PC-9 (cell line): ENCODE data around the gene TIMM21. TPM values are rescaled to one million over a fixed set of nuclear protein-coding genes. Genes with fewer than 3 reads are reported as not detected.

Experiments
- Bru-seq: library from RNA; stranded (reverse); fragments of 400-500 nt; gene quantifications from one replicate; lab custom pipeline; 2021; lab: Mats Ljungman, UMichigan
- BruChase-seq, 2 experiments: library from RNA; stranded (reverse); fragments of 400-500 nt; gene quantifications; one replicate each; lab custom pipeline; 2021; lab: Mats Ljungman, UMichigan
- BruUV-seq: library from RNA; stranded (reverse); fragments of 400-500 nt; replicated peaks from 2 replicates; lab custom pipeline; 2021; lab: Mats Ljungman, UMichigan
- CTCF ChIA-PET: fragments of 300-600 bp; sonication (Branson Sonifier 250); formaldehyde crosslinking; loops from one replicate; lab custom pipeline; 2022; ENCODE audit warnings: antibody characterized with exemption; lab: Charles Lee
- POLR2A ChIA-PET: fragments of 300-600 bp; sonication (Branson Sonifier 250); formaldehyde crosslinking; loops from one replicate; lab custom pipeline; 2022; ENCODE audit warnings: antibody characterized with exemption; ENCODE audit not compliant: unreplicated experiment; lab: Charles Lee
- DNase-seq, 2 experiments: peaks; one replicate each; pipeline versions ENCODE4 v3.0.0 to v3.0.0-alpha.2; 2015 to 2022; ENCODE audit warnings: mixed read lengths in 1 of 2
- H2AFZ ChIP-seq: fragments of 200-600 bp; sonication (generic); 2 replicates; pipeline ENCODE4 v1.8.1; 2017; ENCODE audit warnings: antibody characterized with exemption
- H3F3A ChIP-seq: fragments of 200-600 bp; sonication (generic); 2 replicates; pipeline ENCODE4 v1.8.1; 2017; ENCODE audit warnings: antibody characterized with exemption, mild to moderate bottlenecking, low read depth; ENCODE audit not compliant: insufficient read depth
- H3K27ac ChIP-seq: fragments of 200-600 bp; sonication (generic); 2 replicates; pipeline ENCODE4 v1.6.1; 2016; ENCODE audit warnings: mixed run types
- H3K27me3 ChIP-seq: fragments of 200-600 bp; sonication (generic); 2 replicates; pipeline ENCODE4 v1.6.1; 2016; ENCODE audit warnings: low read depth, mixed run types; ENCODE audit not compliant: insufficient read depth
- H3K36me3 ChIP-seq: fragments of 200-600 bp; sonication (generic); 2 replicates; pipeline ENCODE4 v1.6.1; 2016; ENCODE audit warnings: low read depth, mixed run types
- H3K4me1 ChIP-seq: fragments of 200-600 bp; sonication (generic); replicated peaks from 2 replicates; pipeline ENCODE4 v1.6.1; 2016; ENCODE audit warnings: mixed run types; ENCODE audit not compliant: insufficient read depth
- H3K4me2 ChIP-seq: fragments of 200-600 bp; sonication (generic); 2 replicates; pipeline ENCODE4 v1.6.1; 2017; ENCODE audit warnings: mixed run types
- H3K4me3 ChIP-seq: fragments of 200-600 bp; sonication (generic); 2 replicates; pipeline ENCODE4 v1.6.1; 2016; ENCODE audit warnings: mixed run types
- H3K79me2 ChIP-seq: fragments of 200-600 bp; sonication (generic); 2 replicates; pipeline ENCODE4 v1.6.1; 2017; ENCODE audit warnings: low read depth, mixed run types
- H3K9me2 ChIP-seq: fragments of 200-600 bp; sonication (generic); 2 replicates; pipeline ENCODE4 v1.8.1; 2017; ENCODE audit warnings: mild to moderate bottlenecking; ENCODE audit not compliant: insufficient read depth
- H3K9me3 ChIP-seq: fragments of 200-600 bp; sonication (generic); 2 replicates; pipeline ENCODE4 v1.8.1; 2016; ENCODE audit warnings: low read depth; ENCODE audit not compliant: insufficient read depth
- H4K20me1 ChIP-seq: fragments of 200-600 bp; sonication (generic); 2 replicates; pipeline ENCODE4 v1.8.1; 2017; ENCODE audit not compliant: insufficient read depth
- EZH2 ChIP-seq: fragments of 200-600 bp; sonication (generic); IDR thresholded peaks from 2 replicates; pipeline ENCODE4 v1.8.0; 2017; ENCODE audit warnings: antibody characterized with exemption, low read depth
- intact Hi-C: fragments of 100-400 bp; cut with micrococcal nuclease; formaldehyde crosslinking; loops from one replicate; pipeline ENCODE4 v1.10.0; 2022; ENCODE audit not compliant: unreplicated experiment
- long read RNA-seq: library from polyadenylated mRNA; stranded (forward); transcript quantifications from one replicate; pipeline ENCODE4 v2.0.0, GENCODE V29; 2022
- total RNA-seq: library from RNA; stranded (reverse); gene quantifications from 2 replicates; pipeline ENCODE4 v1.2.3, GENCODE V29; 2021
- TF ChIP-seq, protein P1 (sequence below): fragments of 200-600 bp; sonication (generic); conservative IDR thresholded peaks from 2 replicates; pipeline ENCODE4 v1.6.1; 2017; ENCODE audit warnings: mixed run types, antibody characterized with exemption, mild to moderate bottlenecking, moderate library complexity

TIMM21 gene, protein sequence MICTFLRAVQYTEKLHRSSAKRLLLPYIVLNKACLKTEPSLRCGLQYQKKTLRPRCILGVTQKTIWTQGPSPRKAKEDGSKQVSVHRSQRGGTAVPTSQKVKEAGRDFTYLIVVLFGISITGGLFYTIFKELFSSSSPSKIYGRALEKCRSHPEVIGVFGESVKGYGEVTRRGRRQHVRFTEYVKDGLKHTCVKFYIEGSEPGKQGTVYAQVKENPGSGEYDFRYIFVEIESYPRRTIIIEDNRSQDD
- total RNA-seq: 17.9 and 32.6 TPM in 2 replicates
- percentile 77 among the genes with signal in this experiment for Bru-seq, nascent RNA
- percentile 81 among the genes with signal in this experiment for BruChase-seq, experiment 1, labeled RNA remaining after a 2-hour chase
- percentile 87 among the genes with signal in this experiment for BruChase-seq, experiment 2, labeled RNA remaining after a 6-hour chase
- long read RNA-seq, transcript TIMM21-201 (6 exons, 3,095 nt): major isoform, 55 of 71 reads
- long read RNA-seq, partial matches to known transcripts: 5 of 71 reads
- long read RNA-seq, other reads (novel, unspliced or antisense): 9 of 71 reads

DNA sequence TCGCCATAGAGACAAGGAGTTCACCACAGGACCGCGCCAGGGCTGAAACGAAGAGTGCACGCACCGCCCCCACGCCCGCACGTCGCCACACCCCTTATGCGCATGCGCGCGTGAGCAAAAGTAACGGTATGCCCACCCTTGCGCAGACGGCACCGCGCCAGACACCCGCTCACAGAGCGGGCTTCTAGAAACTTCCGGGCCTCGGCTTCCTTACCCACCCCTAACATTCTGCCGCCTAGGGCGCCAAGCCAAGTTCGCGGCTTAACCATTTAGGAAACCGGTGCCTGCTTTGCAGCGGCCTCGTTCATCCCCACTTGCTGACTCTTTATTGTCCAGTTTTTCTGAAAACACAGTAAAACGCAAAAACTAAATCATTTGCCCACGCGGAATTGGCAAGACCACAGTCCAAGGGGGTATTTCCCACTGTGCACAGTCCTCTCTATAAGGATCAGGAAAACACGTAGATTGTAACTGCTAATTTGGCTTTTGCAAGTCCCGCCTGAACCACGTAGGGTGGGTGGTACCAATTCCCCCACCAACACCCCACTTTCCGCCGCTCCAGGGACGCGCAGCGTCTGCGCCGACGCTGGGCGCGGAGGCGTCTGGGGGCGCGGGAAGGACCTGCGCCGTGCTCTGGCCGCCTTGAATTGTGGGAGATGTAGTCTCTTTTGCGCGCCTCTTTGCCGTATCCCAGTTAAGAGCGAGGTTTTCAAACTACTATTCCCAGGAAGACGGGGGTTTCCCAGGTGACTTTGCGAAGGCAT lies at the start of gene TIMM21, which contains the start of gene FBXO15:
Gene TIMM21, plus strand, starts transcription at position 745 of the 764 bp plus-strand sequence. CDS start 286 bp downstream, outside the sequence.
Gene FBXO15, minus strand, starts transcription at position 56 of the 764 bp plus-strand sequence. Its CDS starts 49 bp downstream, at position 7.
- Histone ChIP-seq H3K36me3 (0 out of 2 replicates have a peak, but pooled peaks cover 7% of the 10 kb centered on the region), H3F3A (peaks cover 12% of the 10 kb centered on the region; the same call in 1 of the 2 replicates), H3K4me2 (peak within 1 kb of the TSS; percentile 92), H2AFZ (peak within 1 kb of the TSS; percentile 99), H3K27me3 (no peaks in the 10 kb centered on the region), H3K9me3 (no peaks in the 10 kb centered on the region), H4K20me1 (no peaks in the 10 kb centered on the region), H3K4me3 (peak within 1 kb of the TSS; percentile 80), H3K9me2 (no peaks in the 10 kb centered on the region), H3K27ac (peak within 1 kb of the TSS; percentile 14; the same call in 1 of the 2 replicates), H3K79me2 (peaks cover 45% of the 10 kb centered on the region), H3K4me1 (peaks cover 16% of the 10 kb centered on the region)
- DNase-seq: peak; percentile 90 to 93
- BruUV-seq: no TSS peak
- intact Hi-C loops: loop anchor here (1.0 to 5.0 kb wide), 3 partner anchors 37 to 349 kb away; partner anchors contain the start of genes CNDP2 and CYB5A
- ChIA-PET CTCF (interaction anchor here (0.7 kb wide), 1 partner anchor 28 kb away, joined by 10 read pairs; no protein-coding TSS in a partner anchor), POLR2A (no interaction called here)
- TF ChIP-seq, protein P1, sequence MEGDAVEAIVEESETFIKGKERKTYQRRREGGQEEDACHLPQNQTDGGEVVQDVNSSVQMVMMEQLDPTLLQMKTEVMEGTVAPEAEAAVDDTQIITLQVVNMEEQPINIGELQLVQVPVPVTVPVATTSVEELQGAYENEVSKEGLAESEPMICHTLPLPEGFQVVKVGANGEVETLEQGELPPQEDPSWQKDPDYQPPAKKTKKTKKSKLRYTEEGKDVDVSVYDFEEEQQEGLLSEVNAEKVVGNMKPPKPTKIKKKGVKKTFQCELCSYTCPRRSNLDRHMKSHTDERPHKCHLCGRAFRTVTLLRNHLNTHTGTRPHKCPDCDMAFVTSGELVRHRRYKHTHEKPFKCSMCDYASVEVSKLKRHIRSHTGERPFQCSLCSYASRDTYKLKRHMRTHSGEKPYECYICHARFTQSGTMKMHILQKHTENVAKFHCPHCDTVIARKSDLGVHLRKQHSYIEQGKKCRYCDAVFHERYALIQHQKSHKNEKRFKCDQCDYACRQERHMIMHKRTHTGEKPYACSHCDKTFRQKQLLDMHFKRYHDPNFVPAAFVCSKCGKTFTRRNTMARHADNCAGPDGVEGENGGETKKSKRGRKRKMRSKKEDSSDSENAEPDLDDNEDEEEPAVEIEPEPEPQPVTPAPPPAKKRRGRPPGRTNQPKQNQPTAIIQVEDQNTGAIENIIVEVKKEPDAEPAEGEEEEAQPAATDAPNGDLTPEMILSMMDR: no peak
- no peak for TF ChIP-seq EZH2

DNA sequence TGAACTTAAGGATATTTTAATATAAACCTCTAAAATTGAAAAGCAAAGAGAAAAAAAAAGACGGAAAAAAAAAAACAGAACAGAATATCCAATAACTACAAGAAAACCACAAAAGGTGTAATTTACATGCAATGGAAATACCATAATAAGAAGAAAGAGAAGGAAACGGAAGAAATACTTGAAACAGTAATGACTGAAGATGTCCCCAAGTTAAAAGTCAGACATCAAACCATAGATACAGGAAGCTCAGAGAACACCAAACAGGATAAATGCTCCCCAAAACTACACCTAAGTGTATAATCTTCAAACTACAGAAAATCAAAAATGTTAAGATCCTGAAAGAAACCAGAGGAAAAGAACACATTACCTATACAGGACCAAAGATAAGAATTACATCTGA lies 39.9 kb upstream of the TIMM21 start:
- no peaks in the 10 kb centered on the region for H3K9me3 ChIP-seq
- H3K27ac ChIP-seq: no peak overlapping the region
- no peaks in the 10 kb centered on the region for H3F3A ChIP-seq
- H4K20me1 ChIP-seq: no peaks in the 10 kb centered on the region
- no peak overlapping the region for H3K4me2 ChIP-seq
- no peaks in the 10 kb centered on the region for H3K9me2 ChIP-seq
- intact Hi-C loops: no loop called here
- H3K79me2 ChIP-seq: no peaks in the 10 kb centered on the region
- ChIA-PET POLR2A (no interaction called here), CTCF (no interaction called here)
- BruUV-seq: no TSS peak
- DNase-seq: no peak
- no peak overlapping the region for H3K4me3 ChIP-seq
- H3K27me3 ChIP-seq: no peaks in the 10 kb centered on the region
- TF ChIP-seq, protein P1: no peak
- no peak for TF ChIP-seq EZH2
- H2AFZ ChIP-seq: no peak overlapping the region
- H3K4me1 ChIP-seq: no peaks in the 10 kb centered on the region
- no peaks in the 10 kb centered on the region for H3K36me3 ChIP-seq

DNA sequence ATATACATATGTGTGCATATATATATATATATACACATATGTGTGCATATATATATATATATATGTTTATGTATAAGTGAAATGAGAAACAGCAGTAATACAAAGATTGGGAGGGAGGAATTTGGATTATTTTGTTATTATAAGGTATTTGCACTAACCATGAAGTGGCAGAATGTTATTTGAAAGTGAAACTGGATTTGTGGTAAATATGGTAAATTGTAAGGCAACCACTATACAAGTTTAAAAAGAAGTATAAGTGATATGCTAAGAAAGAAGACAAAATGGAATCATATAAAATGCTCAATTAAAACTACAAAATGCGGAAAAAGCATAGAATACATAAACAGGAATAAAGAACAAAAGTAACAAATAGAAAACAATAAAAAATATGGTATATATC lies 38.2 kb upstream of the TIMM21 start:
- H3F3A ChIP-seq: no peaks in the 10 kb centered on the region
- no peak overlapping the region for H3K27ac ChIP-seq
- no peaks in the 10 kb centered on the region for H3K9me3 ChIP-seq
- H3K27me3 ChIP-seq: no peaks in the 10 kb centered on the region
- H4K20me1 ChIP-seq: no peaks in the 10 kb centered on the region
- no peak for DNase-seq
- intact Hi-C loops: loop anchor here (10.0 kb wide), 2 partner anchors 265 to 1345 kb away; no protein-coding TSS in a partner anchor
- no peaks in the 10 kb centered on the region for H3K4me1 ChIP-seq
- H3K4me2 ChIP-seq: no peak overlapping the region
- no peaks in the 10 kb centered on the region for H3K79me2 ChIP-seq
- no peaks in the 10 kb centered on the region for H3K9me2 ChIP-seq
- no peak overlapping the region for H2AFZ ChIP-seq
- CTCF ChIA-PET: no interaction called here
- TF ChIP-seq EZH2: no peak
- TF ChIP-seq, protein P1: no peak
- POLR2A ChIA-PET: no interaction called here
- H3K36me3 ChIP-seq: no peaks in the 10 kb centered on the region
- no peak overlapping the region for H3K4me3 ChIP-seq
- BruUV-seq: no TSS peak
